HG03064 (cell line): ENCODE data around the gene PITPNB.

Source experiments
- ATAC-seq: cut with Tn5 transposase; IDR thresholded peaks from one replicate; pipeline ENCODE4 v1.9.1; 2021; ENCODE audit warnings: low read depth; ENCODE audit not compliant: unreplicated experiment

PITPNB gene

DNA sequence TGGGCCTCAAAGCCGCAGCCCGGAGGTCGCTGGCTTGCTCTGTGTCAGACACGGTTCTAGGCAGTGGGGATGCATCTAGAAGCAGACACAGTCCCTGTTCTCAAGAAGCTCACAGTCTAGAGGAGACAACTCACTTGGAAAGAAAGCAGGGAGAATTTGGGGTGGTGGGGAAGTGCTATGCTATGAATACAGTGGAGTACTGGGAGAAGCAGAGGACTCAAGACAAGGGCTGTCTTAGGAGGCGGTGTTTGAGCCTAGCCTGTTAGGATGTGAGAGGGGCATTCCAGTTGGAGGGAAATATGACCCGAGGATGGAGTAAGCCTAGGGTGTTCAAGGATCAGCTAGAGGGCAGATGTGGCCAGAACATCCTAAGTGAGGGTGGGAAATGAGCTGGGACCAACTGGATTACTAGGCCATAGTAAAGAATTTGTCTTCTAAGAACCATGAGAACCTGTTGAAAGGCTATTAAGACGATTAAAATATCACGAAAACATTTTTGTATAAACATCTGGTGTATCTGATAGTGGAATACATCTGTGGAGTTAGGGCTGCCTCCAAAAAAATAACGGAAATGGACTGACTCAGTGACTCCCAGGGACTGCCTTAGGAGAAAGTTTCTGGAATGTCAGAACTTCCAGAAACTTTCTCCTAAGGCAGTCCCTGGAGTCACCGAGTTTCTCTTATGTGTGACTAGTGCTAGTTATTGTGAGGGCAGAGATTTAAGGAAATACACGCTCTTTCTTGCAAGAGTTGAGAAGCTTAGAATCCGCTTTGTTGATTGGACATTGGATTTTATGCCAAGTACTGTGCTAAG, 1.1 kb upstream of the PITPNB start:
- peak; percentile 8 for ATAC-seq

DNA sequence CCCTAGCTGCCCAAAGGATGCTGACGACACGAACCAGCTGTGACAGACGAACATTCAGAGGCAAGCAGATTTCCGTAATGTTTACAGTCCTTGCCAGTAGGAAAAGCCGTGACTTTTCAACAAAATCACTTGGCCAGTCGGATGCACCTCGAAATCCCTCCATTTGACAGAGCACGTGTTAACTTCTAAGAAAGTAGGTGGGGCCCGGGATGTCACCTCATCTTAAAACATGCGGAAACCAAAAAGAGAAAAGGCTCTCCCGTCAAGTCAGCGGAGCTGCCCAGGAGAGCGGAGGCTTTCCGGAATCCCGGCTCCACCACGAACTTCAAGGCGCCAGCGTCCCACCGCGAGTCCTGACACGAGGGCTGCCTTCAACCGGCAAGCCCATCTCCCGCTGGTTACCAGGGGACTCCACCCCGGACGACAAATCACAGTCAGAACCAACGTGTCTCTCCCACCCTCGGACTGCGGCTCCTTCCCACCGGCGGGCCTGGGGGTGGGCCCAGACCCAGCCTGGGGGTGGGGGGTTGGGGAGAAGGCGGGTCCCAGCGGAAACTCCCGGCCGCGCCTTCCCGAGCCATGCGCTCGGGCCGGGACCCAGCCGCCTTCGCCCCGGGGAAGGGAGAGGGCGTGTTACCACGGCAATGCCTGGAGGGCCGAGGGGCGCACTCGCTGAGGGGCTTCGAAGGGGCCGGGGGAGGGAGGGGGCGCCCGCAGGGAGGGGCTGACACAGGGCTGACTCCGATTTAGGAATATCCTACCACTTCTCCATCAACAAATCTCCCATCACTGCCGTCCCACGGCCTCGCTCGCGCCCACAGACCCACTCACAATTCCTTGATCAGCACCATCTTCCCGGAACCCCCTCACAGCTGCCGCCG, 475 bp downstream of the PITPNB start:
- ATAC-seq, result peak; percentile 25

DNA sequence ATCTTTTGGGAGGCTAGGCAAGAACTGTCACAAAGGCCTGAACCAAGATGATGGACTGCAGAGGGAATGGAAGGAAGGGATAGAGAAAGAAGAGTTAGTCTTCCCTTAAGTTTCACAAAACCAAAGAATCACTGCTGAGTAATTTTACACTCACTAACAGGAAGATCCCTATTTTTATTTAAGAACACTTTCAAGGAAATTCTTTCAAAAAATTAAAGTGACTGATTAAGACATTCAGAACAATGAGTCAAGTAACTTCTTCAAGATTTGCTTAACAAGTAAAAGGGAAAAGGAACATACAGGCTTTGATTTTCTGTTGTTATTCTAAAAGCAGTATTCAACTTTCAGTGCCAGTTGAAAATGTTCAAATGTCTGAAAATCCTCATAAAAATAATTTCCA, 3.1 kb downstream of the PITPNB start:
- ATAC-seq, result no peak

DNA sequence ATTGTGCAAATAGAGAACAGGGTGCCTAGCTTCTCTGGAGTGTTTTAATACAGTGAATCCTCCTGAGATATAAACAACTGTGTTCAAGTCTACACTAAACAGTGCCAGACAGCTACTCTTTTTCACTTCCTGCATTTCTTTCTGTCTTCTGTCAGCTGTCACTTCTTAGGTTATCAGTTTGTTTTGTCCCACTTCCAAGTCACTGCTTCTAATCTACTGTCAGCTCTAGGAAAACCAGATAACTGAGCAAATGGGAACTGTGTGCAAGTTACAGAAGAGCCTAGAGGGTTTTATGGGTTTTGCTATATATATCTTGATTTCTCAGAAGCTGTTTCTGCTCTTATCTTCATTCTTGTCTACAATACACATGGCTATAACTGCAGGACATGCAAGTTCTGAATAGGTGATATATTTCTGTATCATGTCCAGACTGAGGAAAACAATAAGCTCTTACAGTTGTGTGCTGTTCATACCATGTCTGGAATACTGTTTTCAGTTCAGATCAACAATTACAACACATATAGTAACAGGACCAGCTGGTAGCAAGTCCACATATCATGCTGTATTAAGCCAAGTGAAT, 5.8 kb downstream of the PITPNB start:
- ATAC-seq, result no peak

DNA sequence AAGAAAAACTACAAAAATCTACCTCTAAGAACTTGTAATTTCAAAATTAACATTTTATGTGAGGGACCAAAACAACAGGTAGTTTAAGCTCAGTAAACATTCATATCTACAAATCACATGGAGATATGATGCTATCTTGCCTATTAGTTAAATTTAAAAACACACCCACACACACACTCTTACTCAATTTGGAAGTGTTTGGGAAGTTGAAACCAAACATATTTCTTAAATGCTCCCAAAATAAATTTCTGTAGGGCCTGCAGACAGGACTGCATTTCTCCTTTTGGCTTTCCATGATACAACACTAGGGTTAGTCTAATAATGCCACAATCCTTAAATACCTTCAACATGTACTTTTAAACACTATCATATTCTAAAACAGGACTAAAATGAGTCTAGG, 7.0 kb downstream of the PITPNB start:
- ATAC-seq, result no peak

DNA sequence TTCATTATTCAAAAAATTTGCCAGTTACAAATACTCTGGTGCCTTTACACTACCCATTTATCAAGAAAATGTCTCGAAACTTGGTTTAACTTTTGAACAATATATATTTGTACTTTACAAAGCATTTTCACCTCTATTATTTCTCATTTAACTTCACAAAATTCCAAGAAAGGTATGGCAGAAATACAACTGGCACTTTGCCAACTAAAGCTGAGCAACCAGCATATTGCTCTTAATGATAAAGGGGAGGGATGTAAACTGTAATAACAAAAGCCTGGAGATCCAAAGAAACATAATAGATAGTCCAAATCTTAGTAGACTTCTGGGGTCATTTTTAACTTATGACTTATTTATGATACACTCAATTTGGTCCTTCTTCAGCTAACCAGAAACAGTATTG, 7.7 kb downstream of the PITPNB start:
- ATAC-seq, result no peak

DNA sequence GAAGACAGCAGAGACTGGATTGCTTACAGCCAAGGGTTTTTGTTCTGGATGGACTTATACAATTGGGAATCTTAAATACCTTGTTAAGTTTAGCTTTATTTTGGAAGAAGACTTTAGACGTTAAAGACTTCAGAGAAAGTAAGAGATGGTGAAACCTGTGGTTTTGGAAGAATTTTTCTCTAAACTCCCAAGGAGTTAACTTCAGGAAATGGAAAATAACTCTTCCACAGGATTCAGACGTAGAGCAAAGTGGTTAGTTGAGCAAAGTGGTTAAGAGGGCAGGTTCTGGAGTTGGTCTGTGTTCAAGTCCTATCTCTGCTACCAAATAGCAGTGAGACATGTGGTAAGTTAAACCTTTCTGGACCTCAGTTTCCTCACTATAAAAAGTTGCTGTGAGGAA, 12.8 kb downstream of the PITPNB start:
- ATAC-seq, result no peak

DNA sequence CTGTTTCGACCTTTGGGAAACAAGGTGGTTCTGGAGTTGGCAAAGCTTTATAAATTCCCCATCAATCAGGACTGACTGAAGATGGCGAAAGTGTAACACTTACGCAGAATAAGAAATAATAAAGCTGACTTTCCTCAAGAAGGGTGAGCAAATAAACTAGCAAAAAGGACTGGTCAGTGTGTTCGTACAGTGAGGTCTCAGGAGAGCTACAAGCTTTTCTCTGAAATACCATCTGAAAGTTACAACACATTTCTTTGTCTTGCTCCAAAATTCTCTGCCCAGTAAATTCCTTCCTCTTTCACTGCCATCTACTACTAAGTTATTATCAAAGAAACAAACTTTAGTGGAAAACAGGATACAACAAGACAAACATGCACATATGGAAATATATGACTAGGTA, 13.4 kb downstream of the PITPNB start:
- ATAC-seq, result no peak

- no peak for ATAC-seq
Measured at GRCh38 chr22:27903805-27904473, 15.1 kb downstream of the PITPNB start.

DNA sequence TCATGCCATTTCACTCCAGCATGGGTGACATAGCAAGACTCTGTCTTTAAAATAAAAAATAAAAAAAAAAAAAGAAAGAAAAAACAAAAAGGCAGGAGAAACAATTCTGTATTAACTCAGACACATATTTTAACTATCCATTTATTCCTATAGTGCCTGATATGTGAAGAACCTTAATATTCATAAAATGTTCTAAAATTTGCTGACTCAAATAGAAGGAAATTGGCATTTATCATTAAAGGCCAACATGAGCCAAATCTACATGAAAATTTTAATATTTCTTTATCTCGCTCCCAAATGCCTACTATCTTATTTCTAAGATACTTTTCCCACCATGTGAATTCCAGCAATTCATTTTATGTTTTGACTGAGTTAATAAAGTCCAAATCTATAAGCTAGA, 18.9 kb downstream of the PITPNB start:
- no peak for ATAC-seq

GRCh38 chr22:27896245-27896644, 22.8 kb downstream of the PITPNB start:
- peak; percentile 63 for ATAC-seq

DNA sequence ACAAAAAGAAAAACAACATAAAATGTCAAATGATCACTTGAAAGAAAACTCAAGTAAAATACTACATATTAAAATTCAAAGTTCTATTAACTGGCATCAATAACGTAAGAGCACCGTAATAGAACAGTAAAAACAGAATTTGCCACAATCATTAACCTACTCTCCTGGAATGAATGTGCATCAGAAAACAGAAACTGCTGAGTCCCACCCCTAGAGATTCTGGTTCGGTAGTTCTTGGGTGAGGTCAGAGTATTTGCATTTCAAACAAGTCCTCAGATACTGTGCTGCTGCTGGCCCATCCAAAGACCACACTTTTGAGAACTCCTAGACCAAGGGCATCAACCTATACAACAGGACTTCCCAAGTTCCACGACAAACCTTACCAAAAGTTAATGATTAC, 23.5 kb downstream of the PITPNB start:
- ATAC-seq, result peak; percentile 82

DNA sequence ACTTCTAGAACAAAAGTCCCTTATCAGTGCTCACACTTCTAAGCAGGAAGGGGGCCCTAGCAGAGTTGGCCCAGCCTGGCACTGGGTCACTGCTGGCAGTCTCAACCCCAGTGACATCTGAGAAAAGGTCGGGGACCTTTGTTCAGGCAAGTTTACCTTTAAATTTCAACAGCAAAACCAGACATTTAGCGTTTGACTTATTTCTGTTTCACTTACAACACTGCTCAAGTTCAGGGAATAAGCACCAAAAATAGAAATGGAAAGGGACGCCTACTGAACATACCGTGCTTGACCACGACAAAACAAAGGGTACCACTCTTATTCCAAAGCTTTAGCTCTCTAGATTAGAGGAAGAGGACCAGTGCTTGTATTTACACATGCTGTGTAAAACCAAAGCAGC, 26.2 kb downstream of the PITPNB start:
- no peak for ATAC-seq

GRCh38 chr22:27892064-27892463, 27.0 kb downstream of the PITPNB start:
- no peak for ATAC-seq

DNA sequence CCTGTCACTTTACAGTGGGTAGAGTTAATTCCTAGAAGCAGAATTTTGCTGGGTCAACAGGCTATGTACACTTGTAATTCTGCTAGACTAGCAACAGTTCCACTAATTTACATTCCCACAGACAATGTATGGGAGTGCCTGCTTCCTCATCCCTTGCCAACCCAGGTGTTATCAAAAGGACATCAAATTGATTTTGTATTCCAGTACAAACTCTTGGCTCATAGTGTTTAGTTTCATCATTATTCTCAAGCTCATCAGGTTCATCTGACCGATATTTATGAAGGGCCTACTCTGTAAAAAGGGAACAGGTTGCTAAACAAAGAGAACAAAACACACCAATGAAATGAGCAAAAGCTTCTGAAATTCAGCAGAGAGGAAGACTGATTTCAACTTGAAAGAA, 30.7 kb downstream of the PITPNB start:
- ATAC-seq, result no peak

- no peak for ATAC-seq
Measured at GRCh38 chr22:27886843-27887151, 32.3 kb downstream of the PITPNB start.

- ATAC-seq, result no peak
Measured at GRCh38 chr22:27885977-27886842, 32.8 kb downstream of the PITPNB start.

GRCh38 chr22:27883656-27884350, 35.3 kb downstream of the PITPNB start:
- ATAC-seq, result no peak

DNA sequence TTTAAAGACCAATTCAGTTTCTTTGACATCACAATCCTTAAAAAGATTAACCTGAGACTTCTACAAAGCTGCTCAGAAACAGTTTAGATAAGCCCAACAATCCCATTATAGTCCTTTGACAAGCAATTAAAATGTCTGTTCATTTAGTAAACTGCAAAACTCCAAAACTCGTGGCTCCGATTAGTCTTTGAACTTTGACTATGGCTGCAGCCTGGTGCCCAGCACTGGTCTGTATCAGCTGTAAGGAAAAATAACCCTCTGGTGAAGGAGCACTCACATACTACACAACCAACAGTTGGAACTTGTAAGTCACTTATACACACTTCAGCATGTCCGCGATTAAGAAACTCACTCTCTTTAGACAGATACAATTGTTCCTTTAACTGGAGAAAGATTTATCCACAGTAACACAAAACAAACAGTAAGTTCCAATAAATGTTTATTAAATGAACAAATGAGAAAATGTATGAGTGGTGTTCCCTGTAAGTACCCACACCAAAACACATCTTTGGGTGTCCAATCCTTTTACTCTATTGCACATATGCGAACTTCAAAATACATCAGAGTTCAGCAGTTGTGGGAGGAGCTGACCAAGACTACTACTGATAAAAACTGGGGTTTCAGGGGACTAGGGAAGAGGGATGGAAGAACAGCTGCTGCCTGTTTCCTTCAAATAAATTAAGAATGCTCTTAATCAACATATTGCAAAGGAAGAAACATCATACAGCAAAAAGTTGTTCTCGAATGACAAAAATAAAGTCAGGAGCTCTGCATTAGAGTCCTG, 36.4 kb downstream of the PITPNB start:
- ATAC-seq, result no peak
